ENCODE data around the gene CPEB1.

DNA sequence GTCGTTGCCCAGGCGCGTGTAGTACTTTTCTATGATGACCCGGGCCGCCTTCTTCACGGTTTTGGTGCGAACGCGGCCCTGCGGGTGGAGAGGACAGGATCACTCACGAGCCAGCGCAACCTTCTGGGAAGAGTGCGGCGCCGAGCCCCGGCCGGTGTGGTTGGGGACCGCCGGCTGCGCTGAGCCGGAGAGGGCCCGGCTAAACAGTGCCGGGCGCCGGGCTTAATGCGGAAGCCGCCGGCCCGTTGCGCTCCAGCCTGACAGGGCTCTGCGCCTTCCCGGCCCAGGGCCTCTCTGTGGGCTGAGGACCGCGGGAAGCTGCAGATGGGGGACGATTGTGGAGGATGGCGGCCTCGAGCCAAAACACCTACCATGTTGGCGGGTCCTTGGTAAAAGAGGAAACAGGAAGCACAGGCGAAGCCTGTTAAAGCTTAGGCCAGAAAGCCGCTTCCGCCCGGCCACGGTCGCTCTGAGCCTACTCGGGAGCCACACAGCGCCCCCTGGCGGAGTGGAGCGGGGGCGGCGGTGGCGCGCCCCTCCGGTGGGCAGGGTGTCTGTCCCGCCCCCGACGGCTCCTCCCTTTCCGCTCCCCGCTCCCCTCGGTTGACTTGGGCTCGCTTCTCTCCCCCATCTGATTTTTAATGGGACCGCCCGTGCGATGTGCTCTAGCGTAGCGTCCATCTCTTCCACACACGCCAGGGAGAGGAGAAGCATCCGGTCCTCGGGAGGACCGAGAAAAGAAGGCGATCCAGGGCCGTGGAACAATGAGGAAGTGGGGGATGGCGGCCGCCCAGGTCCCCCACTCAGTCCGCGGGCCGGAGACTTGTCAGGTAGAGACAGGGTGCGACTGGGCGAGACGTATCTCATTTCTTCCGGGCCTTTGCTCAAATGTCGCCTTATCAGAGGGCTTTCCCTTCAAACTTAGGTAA lies 106.8 kb downstream of the CPEB1 start, which contains the start of gene RPS17:
- TF ChIP-seq POGZ (CRISPR knock-in tag; IDR thresholded peaks at IDR 0.05): peak; percentile 92
- TF ChIP-seq POLR2AphosphoS5 (IDR thresholded peaks at IDR 0.05; ENCODE audit: low read depth, low read length): peak; percentile 98

Data from HepG2 (cell line).